Panc1 (cell line): Measurements from ENCODE around the gene LITAF.

Experiments used
- CTCF ChIP-seq: fragments of 450-650 bp; IDR thresholded peaks from 2 replicates; pipeline ENCODE4 v1.5.1; 2017; ENCODE audit warnings: mild to moderate bottlenecking
- POLR2AphosphoS5 ChIP-seq: IDR thresholded peaks from 2 replicates; pipeline ENCODE4 v1.6.1; 2012; ENCODE audit warnings: mild to moderate bottlenecking, low read depth, low read length, moderate library complexity

- TF ChIP-seq CTCF (no peak), POLR2AphosphoS5 (no peak)
These were observed 2.7 kb downstream of the LITAF start for GRCh38 chr16:11583889-11584565.
